Endodermal cell (in vitro differentiated cells): ENCODE results near the gene CIBAR2. TPM values are rescaled to one million over a fixed set of nuclear protein-coding genes. Genes with fewer than 3 reads are reported as not detected.

Experiments used
- DNase-seq: peaks from one replicate; pipeline ENCODE4 v3.0.0-alpha.2; 2017
- H3K27ac ChIP-seq: 2 replicates; pipeline ENCODE4 v1.5.1; 2013; ENCODE audit warnings: mild to moderate bottlenecking, low read depth, low read length, moderate library complexity
- H3K27me3 ChIP-seq: 2 replicates; pipeline ENCODE4 v1.6.1; 2013; ENCODE audit warnings: mild to moderate bottlenecking, low read length, moderate library complexity; ENCODE audit not compliant: insufficient read depth, control insufficient read depth, poor library complexity, severe bottlenecking
- H3K36me3 ChIP-seq: 2 replicates; pipeline ENCODE4 v1.7.0; 2013; ENCODE audit warnings: mild to moderate bottlenecking, low read length, moderate library complexity; ENCODE audit not compliant: control insufficient read depth, insufficient read depth
- H3K4me1 ChIP-seq: one replicate; pipeline ENCODE4 v1.7.0; 2013; ENCODE audit warnings: low read length; ENCODE audit not compliant: control insufficient read depth, insufficient read depth
- H3K4me3 ChIP-seq: 2 replicates; pipeline ENCODE4 v1.5.1; 2013; ENCODE audit warnings: mild to moderate bottlenecking, low read length, moderate library complexity
- H3K9ac ChIP-seq: 2 replicates; pipeline ENCODE4 v1.6.1; 2013; ENCODE audit warnings: mild to moderate bottlenecking, low read length, moderate library complexity; ENCODE audit not compliant: poor library complexity, severe bottlenecking; ENCODE audit errors: extremely low read depth
- H3K9me3 ChIP-seq: 2 replicates; pipeline ENCODE4 v1.6.1; 2013; ENCODE audit warnings: mild to moderate bottlenecking, low read length, moderate library complexity; ENCODE audit not compliant: control insufficient read depth
- H3K27ac Mint-ChIP-seq: 2 replicates; pipeline ENCODE4 v1.8.0; 2020; ENCODE audit warnings: mixed read lengths
- H3K27me3 Mint-ChIP-seq: 2 replicates; pipeline ENCODE4 v1.8.0; 2021; ENCODE audit warnings: mild to moderate bottlenecking, mixed read lengths; ENCODE audit not compliant: insufficient read depth
- H3K36me3 Mint-ChIP-seq: 2 replicates; pipeline ENCODE4 v1.8.0; 2020; ENCODE audit warnings: low read depth, mixed read lengths
- H3K4me1 Mint-ChIP-seq: 2 replicates; pipeline ENCODE4 v1.8.0; 2020; ENCODE audit warnings: mixed read lengths
- H3K4me3 Mint-ChIP-seq: 2 replicates; pipeline ENCODE4 v1.8.0; 2020; ENCODE audit warnings: mild to moderate bottlenecking, moderate library complexity, mixed read lengths
- H3K9me3 Mint-ChIP-seq: 2 replicates; pipeline ENCODE4 v1.8.0; 2020; ENCODE audit warnings: mild to moderate bottlenecking, mixed read lengths
- WGBS, 2 experiments: methylation state at CpG; one replicate each; pipeline versions ENCODE4 v1.1.5 to v1.1.7; 2013; ENCODE audit warnings: missing lambda C conversion rate in 2 of 2, mixed read lengths in 1 of 2; ENCODE audit not compliant: insufficient coverage in 1 of 2, insufficient read length in 1 of 2; 5-methylcytosine and 5-hydroxymethylcytosine counted together
- total RNA-seq, 2 donors: library from RNA; stranded (reverse); fragmentation: NEBNext Ultra II Directional in 1 of 2; extraction: Animal tissue kit (Norgen Biotek cat#: 25700) in 1 of 2; gene quantifications; 2 replicates in 1 of 2; 3 replicates in 1 of 2; pipeline ENCODE4 v1.2.1, GENCODE V29; 2021
- TF ChIP-seq, protein P1 (sequence below): fragments of 200-600 bp; sonication (generic); conservative IDR thresholded peaks from 2 replicates; pipeline ENCODE4 v1.5.0; 2021; ENCODE audit warnings: antibody characterized with exemption, mild to moderate bottlenecking

Gene CIBAR2
- total RNA-seq, 2 donors from 2014 or later: not detected

DNA sequence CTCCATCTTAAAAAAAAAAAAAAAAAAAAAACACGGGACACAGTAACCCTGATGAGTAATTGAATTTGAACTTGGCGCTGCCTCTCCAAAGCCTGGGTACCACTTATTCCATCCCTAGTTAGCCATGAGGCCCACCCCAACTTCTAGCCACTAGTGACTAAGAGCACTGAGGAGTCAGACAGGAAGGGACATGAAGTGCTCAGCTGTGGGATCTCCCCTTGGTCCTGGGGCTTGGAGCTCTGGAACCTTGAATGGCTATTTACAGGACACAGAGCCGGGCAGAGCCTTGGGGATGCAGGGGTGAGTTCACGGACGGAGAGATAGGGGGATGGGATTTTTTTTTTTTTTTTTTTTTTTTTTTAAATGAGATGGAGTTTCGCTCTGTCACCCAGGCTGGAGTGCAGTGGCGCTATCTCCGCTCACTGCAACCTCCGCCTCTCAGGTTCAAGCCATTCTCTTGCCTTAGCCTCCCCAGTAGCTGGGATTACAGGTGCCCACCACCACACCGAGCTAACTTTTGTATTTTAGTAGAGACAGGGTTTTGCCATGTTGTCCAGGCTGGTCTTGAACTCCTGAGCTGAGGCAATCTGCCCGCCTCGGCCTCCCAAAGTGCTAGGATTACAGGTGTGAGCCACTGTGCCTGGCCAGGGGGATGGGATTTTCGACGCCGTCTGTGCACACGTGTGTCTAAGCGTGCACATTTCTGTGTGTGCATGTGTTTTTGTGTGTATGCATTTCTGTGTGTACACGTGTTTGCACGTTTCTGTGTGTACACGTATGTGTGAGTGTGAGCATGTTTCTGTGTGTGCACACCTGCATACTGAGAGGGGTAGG, 20.4 kb upstream of the CIBAR2 start:
- Histone ChIP-seq H3K9me3 (no peaks in the 10 kb centered on the region), H3K4me1 (no peaks in the 10 kb centered on the region), H3K36me3 (no peaks in the 10 kb centered on the region), H3K27ac (no peak overlapping the region), H3K9ac (no peak overlapping the region), H3K4me3 (no peak overlapping the region), H3K27me3 (no peaks in the 10 kb centered on the region)
- H3K4me1 Mint-ChIP-seq: no peaks in the 10 kb centered on the region
- H3K4me3 Mint-ChIP-seq: no peak overlapping the region
- peaks cover 8% of the 10 kb centered on the region for H3K27me3 Mint-ChIP-seq
- TF ChIP-seq, protein P1, sequence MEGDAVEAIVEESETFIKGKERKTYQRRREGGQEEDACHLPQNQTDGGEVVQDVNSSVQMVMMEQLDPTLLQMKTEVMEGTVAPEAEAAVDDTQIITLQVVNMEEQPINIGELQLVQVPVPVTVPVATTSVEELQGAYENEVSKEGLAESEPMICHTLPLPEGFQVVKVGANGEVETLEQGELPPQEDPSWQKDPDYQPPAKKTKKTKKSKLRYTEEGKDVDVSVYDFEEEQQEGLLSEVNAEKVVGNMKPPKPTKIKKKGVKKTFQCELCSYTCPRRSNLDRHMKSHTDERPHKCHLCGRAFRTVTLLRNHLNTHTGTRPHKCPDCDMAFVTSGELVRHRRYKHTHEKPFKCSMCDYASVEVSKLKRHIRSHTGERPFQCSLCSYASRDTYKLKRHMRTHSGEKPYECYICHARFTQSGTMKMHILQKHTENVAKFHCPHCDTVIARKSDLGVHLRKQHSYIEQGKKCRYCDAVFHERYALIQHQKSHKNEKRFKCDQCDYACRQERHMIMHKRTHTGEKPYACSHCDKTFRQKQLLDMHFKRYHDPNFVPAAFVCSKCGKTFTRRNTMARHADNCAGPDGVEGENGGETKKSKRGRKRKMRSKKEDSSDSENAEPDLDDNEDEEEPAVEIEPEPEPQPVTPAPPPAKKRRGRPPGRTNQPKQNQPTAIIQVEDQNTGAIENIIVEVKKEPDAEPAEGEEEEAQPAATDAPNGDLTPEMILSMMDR: no peak
- no peak for DNase-seq
- 93 to 99% methylated on average over 9 to 18 of the region's 20 CpGs for WGBS, 2 experiments
- H3K9me3 Mint-ChIP-seq: peaks cover 2% of the 10 kb centered on the region
- no peaks in the 10 kb centered on the region for H3K36me3 Mint-ChIP-seq
- H3K27ac Mint-ChIP-seq: no peak overlapping the region

DNA sequence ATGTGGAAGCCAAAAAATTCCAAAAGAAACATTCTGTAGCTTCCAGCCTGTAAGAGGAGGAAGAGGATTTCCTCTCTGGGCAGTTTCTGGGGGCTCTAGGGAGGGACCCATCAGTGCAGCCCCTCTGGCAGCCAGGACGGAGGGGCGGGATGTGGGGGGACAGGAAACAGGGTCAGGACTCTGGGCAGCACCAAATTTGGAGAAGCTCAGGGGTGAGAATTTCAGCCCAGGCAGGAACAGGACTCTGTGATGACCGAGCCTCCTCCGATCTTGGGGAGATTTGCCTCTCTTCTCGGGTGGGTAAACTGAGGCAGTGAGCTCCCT, 18.4 kb upstream of the CIBAR2 start:
- Histone ChIP-seq H3K4me1 (no peaks in the 10 kb centered on the region), H3K27me3 (no peaks in the 10 kb centered on the region), H3K4me3 (no peak overlapping the region), H3K36me3 (no peaks in the 10 kb centered on the region), H3K9me3 (no peaks in the 10 kb centered on the region), H3K27ac (no peak overlapping the region), H3K9ac (no peak overlapping the region)
- Mint-ChIP-seq H3K27me3 (peaks cover 3% of the 10 kb centered on the region), H3K4me3 (no peak overlapping the region), H3K9me3 (no peaks in the 10 kb centered on the region), H3K4me1 (peaks cover 8% of the 10 kb centered on the region), H3K36me3 (no peaks in the 10 kb centered on the region), H3K27ac (no peak overlapping the region)
- DNase-seq: no peak
- WGBS, 2 experiments: 91 to 100% methylated on average over 5 of the region's 5 CpGs
- TF ChIP-seq, protein P1: no peak

DNA sequence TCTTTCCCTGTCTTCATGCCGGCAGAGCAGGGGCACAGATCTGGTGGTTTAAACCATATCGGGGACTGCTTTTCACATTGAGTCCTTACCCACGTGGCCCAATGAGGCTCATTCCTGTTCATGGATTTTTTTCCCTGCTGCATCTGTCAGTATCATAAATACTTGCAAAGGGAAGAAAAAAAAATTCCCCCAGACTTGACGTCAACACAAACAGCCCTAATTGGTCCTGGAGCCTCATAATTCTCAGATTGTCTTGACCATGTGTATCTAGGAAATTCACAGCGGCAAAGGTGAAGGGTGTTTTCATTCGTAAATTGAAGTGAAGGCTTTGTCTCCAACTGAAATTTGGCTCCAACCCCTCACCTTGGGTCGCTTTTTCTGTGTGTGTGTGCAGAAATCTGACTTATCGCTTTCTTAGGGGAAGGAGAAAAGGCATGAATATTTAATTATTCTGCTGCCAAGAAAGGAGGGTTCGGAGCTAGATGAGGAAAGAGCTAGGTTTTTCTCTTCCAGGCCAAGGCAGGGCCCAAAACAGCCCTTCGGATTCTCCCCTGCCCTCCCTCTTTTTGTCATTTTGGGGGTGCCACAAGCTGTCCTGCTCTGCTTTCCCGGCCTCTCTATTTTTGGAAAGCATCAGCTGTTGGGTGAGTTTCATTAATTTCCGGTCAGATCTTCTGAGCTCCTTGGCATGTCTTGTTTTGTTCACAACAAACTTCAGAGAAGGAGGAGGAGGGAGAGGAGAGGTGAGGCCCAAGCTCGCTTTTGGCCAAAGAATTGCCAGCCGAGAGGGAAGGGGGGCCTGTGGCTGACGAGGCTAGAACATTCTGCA, 17.8 kb upstream of the CIBAR2 start:
- Mint-ChIP-seq H3K27me3 (peaks cover 3% of the 10 kb centered on the region), H3K4me1 (peaks cover 8% of the 10 kb centered on the region), H3K4me3 (no peak overlapping the region), H3K9me3 (no peaks in the 10 kb centered on the region), H3K27ac (no peak overlapping the region), H3K36me3 (no peaks in the 10 kb centered on the region)
- Histone ChIP-seq H3K9ac (no peak overlapping the region), H3K36me3 (no peaks in the 10 kb centered on the region), H3K9me3 (no peaks in the 10 kb centered on the region), H3K27ac (no peak overlapping the region), H3K27me3 (no peaks in the 10 kb centered on the region), H3K4me1 (no peaks in the 10 kb centered on the region), H3K4me3 (no peak overlapping the region)
- no peak for DNase-seq
- TF ChIP-seq, protein P1: no peak
- 83 to 87% methylated on average over 9 to 15 of the region's 15 CpGs for WGBS, 2 experiments
